OCI-LY3 (cell line): ENCODE measurements around the gene NCAN.

ENCODE experiments used
- H2AFZ ChIP-seq: fragments of 200-600, 300-600 bp; shearing (Covaris generic); 2 replicates; pipeline ENCODE4 v1.6.0; 2014; ENCODE audit warnings: antibody characterized with exemption, low read depth, low read length
- H3K27ac ChIP-seq: fragments of 200-600, 300-600 bp; sonication (generic); 2 replicates; pipeline ENCODE4 v1.5.1; 2014; ENCODE audit warnings: mild to moderate bottlenecking, low read length, moderate library complexity, mixed read lengths
- H3K27me3 ChIP-seq: fragments of 200-600, 300-600 bp; sonication (generic); 2 replicates; pipeline ENCODE4 v1.6.1; 2014; ENCODE audit warnings: low read depth, low read length, mixed read lengths
- H3K36me3 ChIP-seq: fragments of 200-600, 300-600 bp; sonication (generic); replicated peaks from 2 replicates; pipeline ENCODE3; 2014; ENCODE audit warnings: low read depth, low read length, mixed read lengths
- H3K4me1 ChIP-seq: fragments of 300-600, 200-600 bp; sonication (generic); 2 replicates; pipeline ENCODE4 v1.6.1; 2014; ENCODE audit warnings: low read length, mixed read lengths
- H3K4me2 ChIP-seq: fragments of 200-600, 300-600 bp; sonication (generic); 2 replicates; pipeline ENCODE4 v1.6.1; 2014; ENCODE audit warnings: low read length, mixed read lengths
- H3K4me3 ChIP-seq: fragments of 300-600, 200-600 bp; sonication (generic); 2 replicates; pipeline ENCODE4 v1.5.1; 2014; ENCODE audit warnings: antibody characterized with exemption, mild to moderate bottlenecking, low read length, moderate library complexity
- H3K79me2 ChIP-seq: fragments of 300-600, 200-600 bp; shearing (Covaris generic); 2 replicates; pipeline ENCODE4 v1.6.1; 2014; ENCODE audit warnings: mild to moderate bottlenecking, low read length, mixed read lengths
- H3K9ac ChIP-seq: fragments of 300-600, 200-600 bp; shearing (Covaris generic); 2 replicates; pipeline ENCODE4 v1.6.0; 2014; ENCODE audit warnings: mild to moderate bottlenecking, low read length, moderate library complexity
- H3K9me3 ChIP-seq: fragments of 200-600, 300-600 bp; shearing (Covaris generic); 2 replicates; pipeline ENCODE4 v1.6.1; 2014; ENCODE audit warnings: low read length, mixed read lengths; ENCODE audit not compliant: insufficient read depth
- H4K20me1 ChIP-seq: fragments of 200-600, 300-600 bp; sonication (generic); 2 replicates; pipeline ENCODE4 v1.6.1; 2016; ENCODE audit warnings: low read length, mixed read lengths; ENCODE audit not compliant: insufficient read depth
- EZH2phosphoT487 ChIP-seq: fragments of 200-600 bp; shearing (Covaris generic); IDR thresholded peaks from 2 replicates; pipeline ENCODE4 v1.6.1; 2018; ENCODE audit warnings: antibody characterized with exemption, mixed run types, low read depth
- TF ChIP-seq, protein P1 (sequence below): fragments of 200-600, 300-600 bp; sonication (generic); IDR thresholded peaks from 2 replicates; pipeline ENCODE4 v1.5.1; 2014; ENCODE audit warnings: antibody characterized with exemption, low read length, low read depth

Gene NCAN

DNA sequence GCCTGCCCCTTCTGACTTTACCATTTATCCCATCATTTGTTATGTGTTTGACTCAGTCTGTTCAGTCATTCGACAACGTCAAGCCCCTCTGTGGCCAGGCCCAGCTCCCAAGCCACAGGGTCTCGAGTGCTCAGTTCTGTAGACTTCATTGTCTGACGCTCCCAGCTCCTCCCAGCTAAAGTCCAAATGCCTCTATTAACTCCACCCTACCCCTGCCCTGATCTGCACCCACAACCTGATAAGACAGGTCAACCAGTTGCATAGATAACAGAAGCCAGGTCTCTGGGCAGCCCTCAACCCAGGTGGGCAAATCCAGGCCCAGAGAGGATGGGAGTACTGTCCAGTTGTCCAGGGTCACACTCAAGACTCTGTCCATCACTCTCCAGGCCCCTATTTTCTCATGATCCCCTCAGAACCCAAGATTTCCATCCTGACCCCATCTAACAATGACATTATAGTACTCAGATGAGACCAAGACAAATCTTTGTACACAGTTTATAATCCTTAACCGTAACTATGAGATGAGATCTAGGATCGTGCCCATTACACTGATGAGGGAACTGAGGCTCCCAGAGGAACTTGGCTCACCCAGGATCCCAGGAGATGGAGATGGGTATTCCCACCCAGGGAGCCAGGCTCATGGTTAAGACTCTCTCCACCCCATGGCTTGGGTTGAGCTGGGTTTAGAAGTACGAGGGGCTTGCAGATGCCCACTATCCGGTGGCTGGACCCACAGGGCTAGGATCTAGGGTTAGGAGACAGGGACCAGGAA, 60.3 kb downstream of the NCAN start:
- H3K4me1 ChIP-seq: no peaks in the 10 kb centered on the region
- no peak overlapping the region for H2AFZ ChIP-seq
- TF ChIP-seq, protein P1, sequence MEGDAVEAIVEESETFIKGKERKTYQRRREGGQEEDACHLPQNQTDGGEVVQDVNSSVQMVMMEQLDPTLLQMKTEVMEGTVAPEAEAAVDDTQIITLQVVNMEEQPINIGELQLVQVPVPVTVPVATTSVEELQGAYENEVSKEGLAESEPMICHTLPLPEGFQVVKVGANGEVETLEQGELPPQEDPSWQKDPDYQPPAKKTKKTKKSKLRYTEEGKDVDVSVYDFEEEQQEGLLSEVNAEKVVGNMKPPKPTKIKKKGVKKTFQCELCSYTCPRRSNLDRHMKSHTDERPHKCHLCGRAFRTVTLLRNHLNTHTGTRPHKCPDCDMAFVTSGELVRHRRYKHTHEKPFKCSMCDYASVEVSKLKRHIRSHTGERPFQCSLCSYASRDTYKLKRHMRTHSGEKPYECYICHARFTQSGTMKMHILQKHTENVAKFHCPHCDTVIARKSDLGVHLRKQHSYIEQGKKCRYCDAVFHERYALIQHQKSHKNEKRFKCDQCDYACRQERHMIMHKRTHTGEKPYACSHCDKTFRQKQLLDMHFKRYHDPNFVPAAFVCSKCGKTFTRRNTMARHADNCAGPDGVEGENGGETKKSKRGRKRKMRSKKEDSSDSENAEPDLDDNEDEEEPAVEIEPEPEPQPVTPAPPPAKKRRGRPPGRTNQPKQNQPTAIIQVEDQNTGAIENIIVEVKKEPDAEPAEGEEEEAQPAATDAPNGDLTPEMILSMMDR: no peak
- no peak for TF ChIP-seq EZH2phosphoT487
- H3K27ac ChIP-seq: no peak overlapping the region
- H3K9me3 ChIP-seq: no peaks in the 10 kb centered on the region
- no peaks in the 10 kb centered on the region for H4K20me1 ChIP-seq
- no peaks in the 10 kb centered on the region for H3K79me2 ChIP-seq
- no peak overlapping the region for H3K4me3 ChIP-seq
- no peak overlapping the region for H3K9ac ChIP-seq
- peaks cover 10% of the 10 kb centered on the region for H3K36me3 ChIP-seq
- H3K27me3 ChIP-seq: no peaks in the 10 kb centered on the region
- no peak overlapping the region for H3K4me2 ChIP-seq

DNA sequence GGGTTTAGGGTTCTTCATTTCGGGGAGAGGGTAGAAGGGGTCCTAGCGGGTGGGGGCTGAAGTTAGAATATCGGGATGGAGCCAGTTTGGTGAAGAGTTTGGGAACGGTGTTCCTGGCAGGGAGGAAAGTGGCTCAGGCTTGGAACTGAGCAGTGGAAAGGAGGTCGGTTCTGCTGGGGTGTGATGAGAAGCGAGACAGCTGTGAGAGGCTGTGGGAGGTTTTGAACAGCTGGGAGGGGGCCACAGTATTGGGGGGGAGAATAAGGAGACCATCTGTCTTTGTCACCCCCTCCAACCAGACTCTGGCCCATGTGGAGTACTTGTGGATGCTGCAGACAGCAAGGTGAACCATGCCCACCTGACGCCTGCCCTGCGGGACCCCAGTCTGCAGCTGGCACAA, 62.4 kb downstream of the NCAN start:
- Histone ChIP-seq H3K27ac (no peak overlapping the region), H3K36me3 (peaks cover 15% of the 10 kb centered on the region), H3K27me3 (no peaks in the 10 kb centered on the region), H3K4me2 (no peak overlapping the region), H3K9me3 (no peaks in the 10 kb centered on the region), H4K20me1 (no peaks in the 10 kb centered on the region), H2AFZ (no peak overlapping the region), H3K4me1 (no peaks in the 10 kb centered on the region), H3K4me3 (no peak overlapping the region), H3K79me2 (no peaks in the 10 kb centered on the region), H3K9ac (no peak overlapping the region)
- TF ChIP-seq, protein P1: no peak
- no peak for TF ChIP-seq EZH2phosphoT487

DNA sequence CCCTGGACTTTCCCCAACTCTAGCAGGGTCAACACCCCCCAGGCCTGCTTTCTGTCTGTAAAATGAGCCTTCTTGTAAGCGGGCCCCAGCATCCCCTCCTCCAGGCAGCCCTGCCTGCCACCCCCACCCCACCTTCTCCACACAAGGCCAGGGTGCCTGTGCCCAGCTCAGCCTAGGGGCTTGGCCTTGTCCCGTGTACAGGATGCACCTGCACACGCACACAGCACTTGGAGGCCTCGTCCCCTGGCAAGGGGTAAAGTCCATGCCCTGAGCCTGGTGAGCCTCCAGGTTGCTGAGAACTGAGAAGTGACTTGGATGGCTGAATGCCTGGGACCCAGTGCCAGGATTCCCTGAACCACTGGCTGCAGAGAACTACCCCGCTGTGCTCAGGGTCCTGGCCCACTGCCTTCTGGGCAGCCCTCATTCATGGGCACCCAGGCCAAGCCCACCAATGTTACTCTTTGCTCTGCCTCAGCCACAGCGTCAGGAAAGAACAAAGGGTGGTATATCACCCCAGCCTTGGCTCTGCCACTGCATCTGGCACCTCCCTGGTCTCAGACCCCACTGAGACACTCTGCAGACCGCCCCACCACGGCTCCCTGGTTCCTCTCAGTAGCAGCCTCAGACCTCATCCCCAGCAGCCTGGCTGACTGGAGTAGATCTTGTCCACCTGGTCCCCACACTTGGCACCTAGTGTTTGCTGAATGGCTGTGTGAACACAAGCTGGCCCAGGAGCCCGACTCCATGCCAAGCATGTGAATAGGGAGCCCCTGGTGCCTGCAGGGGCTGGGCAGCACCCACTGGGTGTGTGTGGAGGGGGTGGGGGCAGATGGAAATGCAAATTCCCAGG, 63.2 kb downstream of the NCAN start:
- TF ChIP-seq, protein P1: no peak
- TF ChIP-seq EZH2phosphoT487: no peak
- Histone ChIP-seq H4K20me1 (no peaks in the 10 kb centered on the region), H3K4me3 (no peak overlapping the region), H3K27ac (no peak overlapping the region), H3K4me1 (no peaks in the 10 kb centered on the region), H3K36me3 (peaks cover 19% of the 10 kb centered on the region), H2AFZ (no peak overlapping the region), H3K4me2 (no peak overlapping the region), H3K27me3 (no peaks in the 10 kb centered on the region), H3K9ac (no peak overlapping the region), H3K9me3 (no peaks in the 10 kb centered on the region), H3K79me2 (no peaks in the 10 kb centered on the region)

DNA sequence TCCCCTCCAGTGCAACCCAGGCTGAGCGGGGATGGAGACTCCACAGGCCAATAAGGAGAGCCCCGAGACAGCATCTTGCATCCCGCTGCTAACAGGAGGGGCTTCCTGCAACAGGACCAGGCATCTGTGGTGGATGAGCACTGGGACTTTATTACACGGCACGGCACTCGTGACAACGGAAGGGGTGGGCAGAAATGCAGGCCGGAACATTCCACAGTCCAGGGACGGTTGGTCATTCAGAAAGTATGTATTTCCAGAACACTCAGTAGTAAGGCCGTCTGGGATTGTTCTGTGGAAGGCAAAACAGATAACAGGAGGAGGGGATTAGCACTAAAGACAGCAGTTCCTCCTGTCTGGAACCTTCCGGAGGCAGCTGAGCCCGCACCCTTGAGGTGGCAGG, 64.6 kb downstream of the NCAN start:
- Histone ChIP-seq H3K27me3 (no peaks in the 10 kb centered on the region), H4K20me1 (no peaks in the 10 kb centered on the region), H3K9me3 (no peaks in the 10 kb centered on the region), H3K4me1 (no peaks in the 10 kb centered on the region), H3K27ac (no peak overlapping the region), H3K4me3 (no peak overlapping the region), H3K36me3 (peaks cover 27% of the 10 kb centered on the region), H3K9ac (no peak overlapping the region), H2AFZ (no peak overlapping the region), H3K4me2 (no peak overlapping the region), H3K79me2 (no peaks in the 10 kb centered on the region)
- TF ChIP-seq, protein P1: no peak
- no peak for TF ChIP-seq EZH2phosphoT487
